Activated CD4-positive, alpha-beta T cell treated with anti-CD3 and anti-CD28 coated beads, Interleukin-2, amount 50 U/mL, for 24 hours (primary cell): ENCODE measurements around the gene EEF2K.
"Not testable (repeated sequence)": the region's sequence is repeated elsewhere in the genome, so short reads cannot be mapped to it uniquely, and the experiment has no call there.

Source experiments
- DNase-seq, 2 donors: peaks; one replicate each; pipeline ENCODE4 v3.0.0-alpha.2; 2020; ENCODE audit warnings: low read depth in 1 of 2, low spot score in 1 of 2

The EEF2K gene

DNA sequence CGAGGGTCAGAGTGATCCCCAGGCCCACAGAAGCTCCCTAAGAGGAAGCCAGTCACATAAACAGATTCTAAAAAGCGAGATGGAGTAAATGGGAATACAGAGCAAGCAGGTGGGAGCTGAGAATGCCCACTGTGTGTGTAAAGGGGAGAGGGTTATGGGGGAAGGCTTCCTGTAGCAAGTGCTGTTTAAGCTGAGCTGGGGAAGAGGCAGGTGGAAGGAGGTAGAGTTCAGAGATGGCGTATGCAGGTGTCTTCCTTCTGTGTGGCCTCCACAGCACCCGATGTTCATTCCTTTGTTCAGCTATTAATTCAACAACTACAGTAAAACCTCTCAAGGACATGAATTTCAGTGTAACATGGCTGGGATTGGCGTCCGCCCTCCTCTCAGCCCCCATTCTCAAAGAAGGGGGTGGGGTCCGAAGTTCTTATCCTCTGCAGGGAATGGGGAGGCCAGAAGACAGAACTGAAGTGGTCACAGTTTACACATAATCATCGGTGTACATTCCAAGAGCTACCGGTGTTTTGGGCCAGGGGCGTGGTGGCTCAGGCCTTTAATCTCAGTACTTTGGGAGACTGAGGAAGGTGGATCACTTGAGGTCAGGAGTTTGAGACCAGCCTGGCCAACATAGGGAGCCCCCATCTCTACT is 1.8 kb downstream of the EEF2K start:
- no peak for DNase-seq

DNA sequence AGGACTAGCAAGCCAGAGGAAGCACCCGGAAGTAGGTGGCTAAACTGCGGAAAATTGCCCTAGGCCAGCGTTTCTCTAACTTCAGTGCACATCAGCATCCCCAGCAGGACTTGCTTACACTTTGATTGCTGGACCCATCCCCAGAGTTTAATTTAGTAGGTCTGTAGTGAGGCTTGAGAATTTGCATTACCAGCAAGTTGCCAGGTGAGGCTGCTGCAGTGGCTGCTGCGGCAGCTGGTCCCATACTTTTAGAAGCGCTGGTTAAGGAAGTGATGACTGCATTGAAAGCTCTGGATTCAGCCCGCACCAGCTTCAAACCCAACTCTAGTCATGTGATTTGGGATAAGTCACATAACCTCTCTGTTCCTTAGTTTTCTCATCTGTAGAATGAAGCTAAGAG is 4.2 kb downstream of the EEF2K start:
- DNase-seq = no peak

DNA sequence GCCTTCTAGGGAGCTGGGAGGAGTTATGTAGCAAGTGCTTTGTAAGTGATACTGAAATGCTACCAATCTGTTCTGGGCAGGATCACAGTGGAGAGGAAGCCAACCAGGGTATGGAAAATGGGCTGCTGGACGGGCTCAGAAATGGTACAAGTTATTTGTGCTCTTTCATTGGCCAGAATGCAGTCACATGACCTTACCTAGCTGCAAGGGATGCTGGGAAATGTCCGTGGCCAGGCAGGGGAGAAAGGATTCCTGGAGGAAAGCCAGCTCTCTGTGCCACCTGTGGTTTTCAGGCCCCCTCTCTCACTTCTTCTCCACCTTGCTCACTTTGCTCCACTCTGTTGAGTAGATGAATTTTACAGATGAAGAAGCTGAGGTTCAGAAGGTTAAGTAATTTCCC is 4.8 kb downstream of the EEF2K start:
- no peak for DNase-seq

DNA sequence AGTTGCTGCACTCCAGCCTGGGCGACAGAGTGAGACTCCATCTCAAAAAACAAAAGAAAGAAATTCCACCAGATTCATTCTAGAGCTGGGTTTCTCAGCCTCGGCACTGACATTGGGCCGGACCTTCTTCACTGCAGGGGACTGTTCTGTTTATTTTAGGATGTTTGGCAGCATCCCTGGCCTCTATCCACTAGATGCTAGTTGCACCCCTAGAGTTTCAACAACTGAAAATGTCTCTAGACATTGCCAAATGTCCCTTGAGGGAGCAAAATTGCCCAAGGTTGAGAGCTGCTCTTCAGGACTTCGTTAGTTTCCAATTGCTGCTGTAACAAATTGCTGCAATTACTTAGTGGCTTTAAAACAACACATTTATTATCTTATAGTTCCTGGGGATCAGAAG is 7.2 kb downstream of the EEF2K start:
- no peak for DNase-seq

DNA sequence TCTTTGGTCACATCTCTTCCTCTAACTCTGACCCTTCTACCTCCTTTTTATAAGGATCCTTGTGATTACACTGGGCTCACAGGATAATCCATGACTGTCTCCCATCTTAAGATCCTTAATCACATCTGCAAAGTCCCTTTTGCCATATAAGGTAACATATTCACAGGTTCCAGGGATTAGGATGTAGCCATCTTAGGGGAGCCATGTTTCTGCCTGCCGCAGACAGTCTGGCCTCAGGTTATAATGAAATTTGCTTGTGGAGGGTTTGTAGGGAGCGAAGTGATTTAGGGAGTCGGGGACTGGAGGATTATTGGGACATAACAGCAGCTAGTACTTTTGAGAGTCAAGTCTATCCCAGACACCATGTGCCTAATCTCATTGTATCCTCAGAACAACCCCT is 7.7 kb downstream of the EEF2K start:
- no peak for DNase-seq

DNA sequence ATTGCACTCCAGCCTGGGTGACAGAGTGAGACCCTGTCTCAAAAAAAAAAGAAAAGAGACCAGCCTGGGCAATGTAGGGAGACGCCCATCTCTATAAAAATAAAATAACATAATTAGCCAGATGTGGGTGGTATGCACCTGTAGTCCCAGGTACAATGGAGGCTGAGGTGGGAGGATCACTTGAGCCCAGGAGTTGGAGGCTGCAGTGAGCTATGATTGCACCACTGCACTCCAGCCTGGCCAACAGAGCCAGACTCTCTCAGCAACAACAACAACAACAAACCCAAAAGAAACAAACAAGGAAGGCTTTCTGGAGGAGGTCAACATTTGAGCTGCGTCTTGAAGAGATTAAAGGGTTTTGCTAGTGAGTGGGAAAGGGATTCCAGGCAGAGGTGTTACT is 8.3 kb downstream of the EEF2K start:
- no peak for DNase-seq

DNA sequence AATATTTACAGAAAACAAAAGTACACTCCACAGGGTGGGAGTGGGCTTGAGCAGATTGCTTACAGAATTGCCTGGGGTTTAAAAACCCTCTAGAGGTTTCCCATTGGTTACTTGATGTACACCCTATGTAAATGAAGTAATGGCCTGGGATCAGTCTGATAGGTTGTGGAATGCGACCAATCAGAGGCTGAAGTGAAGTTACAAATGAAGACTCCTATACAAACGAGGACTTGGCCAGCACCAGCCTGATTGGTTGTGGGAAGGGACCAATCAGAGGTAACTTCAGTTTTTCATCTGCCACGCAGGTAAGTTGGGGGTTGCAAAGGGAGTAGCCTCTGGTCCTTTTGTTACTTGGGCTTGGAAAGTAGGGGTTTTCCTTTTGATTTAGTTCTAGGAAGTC is 8.8 kb downstream of the EEF2K start:
- no peak for DNase-seq

DNA sequence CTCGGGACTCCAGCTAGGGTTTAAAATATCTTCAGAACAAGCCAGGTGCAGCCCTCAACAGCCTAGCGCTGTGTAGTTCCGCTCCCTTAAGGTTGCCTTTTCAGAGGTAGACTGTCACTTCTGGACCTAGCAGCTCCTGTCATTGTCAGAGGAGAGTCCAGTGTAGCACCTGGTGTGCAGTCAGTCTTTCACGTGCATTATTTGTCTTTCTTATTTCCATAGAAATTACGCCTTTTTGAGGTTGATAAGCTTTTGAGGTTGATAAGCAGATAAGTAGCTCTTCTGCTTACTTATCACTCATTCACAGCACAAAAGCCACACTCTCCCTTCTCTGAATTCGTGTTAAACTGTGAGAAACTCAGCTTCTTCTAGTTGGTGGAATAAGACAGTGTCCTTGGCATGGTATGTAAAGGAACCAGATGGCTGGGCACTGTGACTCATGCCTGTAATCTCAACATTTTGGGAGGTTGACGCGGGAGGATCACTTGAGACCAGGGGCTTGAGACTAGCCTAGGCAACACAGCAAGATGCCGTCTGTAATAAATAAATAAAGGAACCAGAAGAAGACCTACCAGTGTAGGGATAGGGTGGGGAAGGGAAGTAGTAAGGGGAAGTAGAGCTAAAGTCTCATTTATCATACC is 10.2 kb downstream of the EEF2K start:
- DNase-seq = no peak

DNA sequence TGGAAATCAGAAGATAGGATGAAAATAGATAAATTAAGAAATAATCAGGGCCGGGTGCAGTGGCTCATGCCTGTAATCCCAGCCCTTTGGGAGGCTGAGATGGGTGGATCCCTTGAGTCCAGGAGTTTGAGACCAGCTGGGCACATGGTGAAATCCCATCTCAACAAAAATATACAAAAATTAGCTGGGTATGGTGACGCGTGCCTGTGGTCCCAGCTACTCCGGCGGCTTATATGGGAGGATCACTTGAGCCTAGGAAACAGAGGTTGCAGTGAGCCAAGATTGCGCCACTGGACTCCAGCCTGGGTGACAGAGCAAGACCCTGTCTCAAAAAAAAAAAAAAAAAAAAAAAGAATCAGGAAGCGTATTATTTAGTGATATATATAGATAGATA is 10.8 kb downstream of the EEF2K start:
- DNase-seq = not testable (repeated sequence)

DNA sequence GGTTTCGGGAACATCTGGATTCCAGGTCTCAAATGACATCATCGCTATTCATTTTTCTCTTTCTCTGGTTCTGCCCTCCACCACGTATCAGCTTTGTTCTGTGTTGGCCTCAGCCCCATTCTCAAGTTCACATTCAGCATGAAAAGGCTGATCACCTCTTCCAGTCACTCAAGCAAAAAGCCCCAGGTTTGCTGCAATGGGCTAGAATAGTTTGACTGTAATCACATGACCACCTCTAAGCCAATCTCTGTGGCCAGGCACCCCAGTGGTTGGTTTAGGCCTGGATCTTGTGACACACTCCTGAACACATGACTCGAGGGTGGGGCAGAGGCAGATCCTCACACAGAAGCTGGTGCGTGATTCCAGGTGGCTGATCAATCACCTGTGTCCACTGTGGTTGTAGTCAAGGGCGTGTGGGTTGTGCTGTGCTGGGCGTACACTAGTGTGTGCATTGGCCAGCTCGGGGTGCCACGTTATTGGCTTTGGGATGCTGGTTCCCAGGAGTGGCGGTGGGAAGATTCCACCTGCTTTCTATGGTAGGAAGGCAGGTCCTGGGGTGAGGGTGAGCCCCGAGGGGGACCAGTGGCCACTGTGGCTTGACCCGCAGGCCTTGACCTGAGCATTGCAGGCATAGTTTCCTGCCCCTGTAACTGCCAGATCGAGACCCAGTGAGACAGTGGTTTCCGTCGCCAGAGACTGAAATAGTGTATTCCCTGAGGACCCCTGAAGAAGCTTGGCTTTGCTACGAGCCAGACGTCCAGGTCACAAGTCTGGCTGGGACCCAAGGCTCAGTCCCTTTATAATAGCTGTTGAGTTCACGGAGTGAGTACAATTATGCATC is 12.0 kb downstream of the EEF2K start:
- DNase-seq = no peak

DNA sequence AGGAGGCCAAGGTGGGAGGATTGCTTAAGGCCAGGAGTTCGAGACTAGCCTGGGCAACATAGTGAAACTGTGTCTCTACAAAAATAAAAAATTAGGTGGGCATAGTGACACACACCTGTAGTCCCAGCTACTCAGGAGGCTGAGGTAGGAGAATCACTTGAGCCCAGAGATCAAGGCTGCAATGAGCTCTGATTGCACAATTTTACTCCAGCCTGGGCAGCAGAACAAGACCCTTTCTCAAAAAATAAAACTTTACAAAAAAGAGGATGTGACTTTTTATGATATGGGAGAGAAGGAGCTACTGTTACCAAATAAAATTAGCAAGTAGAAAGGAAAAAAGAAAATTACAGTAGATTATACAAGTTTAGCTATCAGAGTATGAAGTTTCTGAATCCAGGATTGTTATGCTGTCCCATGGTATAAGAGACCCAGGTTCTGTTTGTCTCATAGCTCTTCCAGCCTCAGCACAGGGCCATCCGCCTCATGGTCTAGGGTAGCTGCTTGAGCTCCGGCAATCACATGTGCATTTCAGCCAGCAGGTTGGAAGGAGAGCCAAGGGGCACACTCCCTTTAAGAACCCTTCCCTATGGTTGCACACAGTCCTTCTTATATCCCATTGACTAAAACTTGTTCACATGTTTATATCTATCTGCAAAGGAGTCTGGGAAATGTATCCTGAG is 13.5 kb downstream of the EEF2K start:
- DNase-seq = no peak

DNA sequence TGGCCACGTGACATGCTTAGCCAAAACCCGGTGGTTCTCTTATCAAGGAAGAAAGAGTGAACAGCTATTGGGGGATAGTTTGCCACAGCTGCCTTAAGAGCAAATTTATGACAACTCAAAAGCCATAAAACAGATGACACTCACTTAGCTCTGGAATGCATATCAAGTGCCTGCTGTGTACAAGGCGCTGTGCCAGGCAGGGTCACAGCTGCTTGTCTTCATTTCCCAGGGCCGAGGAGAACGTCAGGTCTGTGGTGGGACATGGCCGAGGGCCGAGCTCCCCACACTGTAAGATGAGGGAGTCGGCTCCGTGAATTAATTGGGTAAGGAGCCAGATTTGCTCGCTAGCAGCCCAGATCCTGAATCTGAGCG is 14.0 kb downstream of the EEF2K start:
- DNase-seq = no peak

DNA sequence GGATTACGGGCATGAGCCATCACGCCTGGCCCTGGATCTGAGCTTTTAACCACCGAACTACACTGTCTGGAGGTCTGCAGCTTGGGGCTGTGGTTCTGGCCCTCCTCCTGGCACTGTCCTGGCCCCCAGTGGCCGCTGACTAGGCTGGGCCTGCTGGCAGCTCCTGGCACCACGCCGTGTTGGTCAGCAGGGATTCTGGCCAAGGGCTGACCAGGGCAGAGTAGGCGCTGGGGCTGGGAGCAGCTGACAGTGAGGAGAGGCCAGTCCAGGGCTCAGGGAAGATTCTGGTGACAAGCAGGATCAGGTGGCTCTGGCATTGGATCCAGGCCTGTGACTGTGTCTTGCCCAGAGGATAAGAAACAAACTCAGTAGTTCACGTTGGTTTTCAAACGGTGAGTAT is 14.6 kb downstream of the EEF2K start:
- DNase-seq = no peak

DNA sequence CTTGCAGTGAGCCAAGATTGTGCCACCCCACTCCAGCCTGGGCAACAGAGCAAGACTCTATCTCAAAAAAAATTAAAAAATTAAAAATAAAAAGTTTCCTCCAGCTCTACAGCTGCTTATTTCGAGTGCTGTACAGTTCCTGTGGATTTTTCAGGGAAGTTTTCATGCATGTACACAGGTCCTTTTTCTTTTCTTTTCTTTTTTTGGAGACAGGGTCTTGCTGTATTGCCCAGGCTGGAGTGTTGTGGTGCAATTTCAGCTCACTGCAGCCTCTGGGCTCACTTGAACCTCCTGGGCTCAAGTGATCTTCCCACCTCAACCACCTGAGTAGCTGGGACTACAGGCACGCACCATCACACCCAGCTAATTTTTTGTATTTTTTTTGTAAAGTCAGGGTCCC is 15.9 kb downstream of the EEF2K start:
- DNase-seq = no peak

DNA sequence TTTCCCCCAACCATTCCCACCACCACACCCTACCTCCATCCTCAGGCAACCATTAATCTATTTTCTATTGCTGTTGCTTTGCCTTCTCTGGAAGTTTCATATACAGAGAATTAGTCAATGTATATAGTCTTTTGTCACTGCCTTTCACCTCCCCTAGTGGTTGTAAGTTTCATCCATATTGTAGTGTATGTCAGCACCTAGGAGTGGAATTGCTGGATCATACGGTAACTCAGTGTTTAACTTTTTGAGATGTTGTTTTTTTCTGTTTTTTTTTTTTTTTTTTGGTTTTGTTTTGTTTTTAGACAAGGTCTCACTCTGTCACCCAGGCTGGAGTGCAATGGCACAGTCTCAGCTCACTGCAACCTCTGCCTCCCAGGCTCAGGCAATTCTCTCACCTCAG is 16.9 kb downstream of the EEF2K start:
- DNase-seq = no peak

DNA sequence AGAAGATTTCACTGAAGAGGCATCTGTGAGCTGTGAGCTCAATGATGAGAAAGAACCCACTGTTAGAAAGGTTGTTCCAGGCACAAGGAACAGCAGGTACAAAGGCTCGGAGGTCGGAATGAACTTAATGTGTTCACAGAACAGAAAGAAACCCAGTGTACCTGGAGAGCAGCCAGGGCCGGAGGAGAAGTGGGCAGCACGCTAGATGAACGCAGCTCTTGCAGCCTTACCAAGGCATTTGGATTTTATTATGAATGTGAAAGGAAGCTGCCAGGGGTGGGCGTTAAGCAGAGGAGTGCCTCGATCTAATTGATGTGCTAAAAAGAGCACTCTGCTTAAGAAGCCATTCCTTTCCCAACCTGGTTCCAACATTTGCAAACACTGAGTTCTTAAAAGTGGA is 19.0 kb downstream of the EEF2K start:
- DNase-seq = no peak

DNA sequence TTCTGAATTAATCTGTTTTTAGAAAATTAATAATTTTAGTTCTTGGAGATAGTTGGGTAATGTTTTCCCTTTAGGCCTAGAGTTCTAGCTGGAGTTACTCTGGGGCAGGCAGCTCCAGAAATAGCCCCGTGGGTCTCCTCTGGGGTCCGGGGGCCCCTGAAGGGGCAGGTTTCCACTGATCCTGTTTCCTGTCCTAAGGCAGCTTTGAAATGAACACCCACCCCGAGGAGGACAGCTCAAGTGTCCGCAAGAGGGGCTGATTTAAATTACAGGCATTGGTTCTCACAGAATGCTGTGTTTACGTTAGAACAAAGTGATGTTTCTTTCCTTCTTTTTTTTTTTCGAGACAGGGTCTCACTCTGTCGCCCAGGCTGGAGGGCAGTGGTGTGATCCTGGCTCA is 23.8 kb downstream of the EEF2K start:
- DNase-seq = no peak

DNA sequence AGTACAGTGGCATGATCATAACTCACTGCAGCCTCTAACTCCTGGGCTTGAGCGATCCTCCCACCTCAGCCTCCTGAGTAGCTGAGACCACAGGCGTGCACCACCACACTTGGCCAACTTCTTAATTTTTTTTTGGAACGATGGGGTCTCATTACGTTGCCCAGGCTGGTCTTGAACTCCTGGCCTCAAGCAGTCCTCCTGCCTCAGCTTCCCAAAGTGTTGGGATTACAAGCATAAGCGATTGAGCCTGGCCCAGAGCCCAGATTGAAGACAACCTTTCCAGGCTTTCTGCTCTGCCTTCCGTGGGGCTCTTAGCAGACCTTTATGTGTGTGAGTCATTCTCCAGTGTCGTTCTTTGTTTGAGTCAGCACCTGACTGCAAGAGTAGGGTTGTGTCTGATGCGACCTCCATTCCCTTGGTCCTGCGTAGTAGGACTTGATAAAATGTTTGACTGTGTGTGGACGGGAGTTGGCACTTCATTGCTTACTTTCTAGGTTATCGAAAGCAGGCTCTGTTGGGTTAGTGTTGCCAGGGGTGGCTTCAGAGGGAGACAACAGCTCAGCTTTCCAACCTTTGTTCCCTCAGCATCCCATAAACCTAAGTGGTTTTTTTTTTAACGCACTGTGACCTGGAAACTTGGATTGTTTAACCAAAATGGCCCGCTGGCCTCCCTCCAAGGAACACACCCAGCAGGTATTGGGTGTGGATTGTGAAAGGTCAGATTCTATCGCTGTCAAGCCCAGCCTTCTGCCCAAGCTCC is 26.4 kb downstream of the EEF2K start:
- DNase-seq = peak in 1 of 2 donors; percentile 33

DNA sequence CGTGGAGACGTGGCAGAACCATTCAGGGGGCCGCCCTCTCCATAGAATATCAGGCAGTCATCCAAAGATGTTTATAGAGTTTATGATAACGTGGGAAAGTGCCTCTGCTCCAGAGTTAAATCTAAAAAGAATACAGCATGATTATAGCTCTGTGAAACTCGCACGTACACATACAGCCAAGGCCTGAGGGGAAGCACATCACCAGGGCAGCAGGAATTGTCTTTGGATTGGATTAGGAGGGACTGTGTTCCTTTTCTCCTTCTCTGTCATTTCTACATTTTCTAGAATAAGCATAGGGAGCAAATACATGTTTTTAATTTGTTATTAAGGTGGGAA is 26.9 kb downstream of the EEF2K start:
- DNase-seq = no peak

DNA sequence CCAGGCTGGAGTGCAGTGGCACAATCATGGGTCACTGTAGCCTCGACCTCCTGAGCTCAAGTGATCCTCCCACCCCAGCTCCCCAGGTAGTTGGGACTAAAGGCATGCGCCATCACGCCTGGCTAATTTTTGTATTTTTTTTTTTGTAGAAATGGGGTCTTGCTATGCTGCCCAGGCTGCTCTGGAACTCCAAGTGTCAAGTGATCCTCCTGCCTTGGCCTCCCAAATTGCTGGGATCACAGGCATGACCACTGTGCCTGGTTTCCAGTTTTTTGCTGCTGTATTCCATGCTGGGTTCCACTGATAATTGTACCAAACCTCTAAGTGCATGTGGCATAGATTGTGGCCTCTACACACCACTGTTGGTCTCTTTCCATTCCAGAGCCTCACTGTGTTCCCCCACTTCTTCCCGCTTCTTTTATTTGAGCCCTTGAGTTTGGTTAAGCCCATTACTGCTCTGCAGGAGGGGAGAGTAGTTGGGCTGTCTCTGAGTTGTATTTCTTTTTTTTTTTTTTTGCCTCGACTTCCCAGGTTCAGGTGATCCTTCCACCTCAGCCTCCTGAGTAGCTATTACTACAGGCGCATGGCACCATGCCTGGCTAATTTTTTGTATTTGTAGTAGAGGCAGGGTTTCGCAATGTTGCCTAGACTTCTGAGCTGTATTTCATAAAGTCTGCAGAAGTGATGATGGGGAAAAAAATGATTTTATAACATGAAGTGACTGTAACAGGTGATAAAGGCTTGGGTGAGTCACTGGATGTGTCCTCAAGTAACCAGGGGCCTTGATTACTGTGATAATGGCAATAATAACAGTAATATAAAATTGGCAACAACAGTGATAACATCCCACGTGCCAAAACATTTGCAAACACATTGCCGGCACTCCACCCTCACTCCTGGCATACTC is 30.0 kb downstream of the EEF2K start:
- no peak for DNase-seq
